GM10847 (cell line): ENCODE results near the gene NPTX1.

ENCODE experiments used
- POLR2A ChIP-seq: IDR thresholded peaks from 2 replicates; pipeline ENCODE4 v1.6.1; 2011; ENCODE audit not compliant: insufficient read length; ENCODE audit errors: extremely low read depth

NPTX1 gene

GRCh38 chr17:80475910-80476876 lies at the start of gene NPTX1:
NPTX1 (minus strand) TSS chr17:80476607; CDS start chr17:80476446, 161 bp downstream.
- no peak for TF ChIP-seq POLR2A

- no peak for TF ChIP-seq POLR2A
Measured at GRCh38 chr17:80523956-80524712, 47.7 kb upstream of the NPTX1 start.

GRCh38 chr17:80523054-80523744 lies 46.8 kb upstream of the NPTX1 start:
- no peak for TF ChIP-seq POLR2A

- no peak for TF ChIP-seq POLR2A
Measured at GRCh38 chr17:80520810-80521455, 44.5 kb upstream of the NPTX1 start.

GRCh38 chr17:80519091-80519781 lies 42.8 kb upstream of the NPTX1 start:
- no peak for TF ChIP-seq POLR2A

- TF ChIP-seq POLR2A = no peak
Measured at GRCh38 chr17:80518392-80518791, 42.0 kb upstream of the NPTX1 start.

GRCh38 chr17:80517641-80518040 lies 41.2 kb upstream of the NPTX1 start:
- TF ChIP-seq POLR2A = no peak

- TF ChIP-seq POLR2A = no peak
Measured at GRCh38 chr17:80516171-80516932, 39.9 kb upstream of the NPTX1 start.

GRCh38 chr17:80513892-80514291 lies 37.5 kb upstream of the NPTX1 start:
- no peak for TF ChIP-seq POLR2A

GRCh38 chr17:80513201-80513600 lies 36.8 kb upstream of the NPTX1 start:
- TF ChIP-seq POLR2A = no peak

GRCh38 chr17:80512233-80512632 lies 35.8 kb upstream of the NPTX1 start:
- TF ChIP-seq POLR2A = no peak

GRCh38 chr17:80511222-80512180 lies 35.1 kb upstream of the NPTX1 start:
- TF ChIP-seq POLR2A = no peak

GRCh38 chr17:80510772-80511171 lies 34.4 kb upstream of the NPTX1 start:
- no peak for TF ChIP-seq POLR2A

- no peak for TF ChIP-seq POLR2A
Measured at GRCh38 chr17:80510132-80510531, 33.7 kb upstream of the NPTX1 start.
